Stimulated activated CD8-positive, alpha-beta memory T cell treated with anti-CD3 and anti-CD28 coated beads, Interleukin-2, amount 100 ng/mL, for 1 hour (primary cell): ENCODE results near the gene PI4KA.
"Not testable (repeated sequence)": the region's sequence is repeated elsewhere in the genome, so short reads cannot be mapped to it uniquely, and the experiment has no call there.

Experiments used
- DNase-seq, 2 donors: peaks; one replicate each; pipeline ENCODE4 v3.0.0-alpha.2; 2020; ENCODE audit warnings: low read depth in 2 of 2

The PI4KA gene

DNA sequence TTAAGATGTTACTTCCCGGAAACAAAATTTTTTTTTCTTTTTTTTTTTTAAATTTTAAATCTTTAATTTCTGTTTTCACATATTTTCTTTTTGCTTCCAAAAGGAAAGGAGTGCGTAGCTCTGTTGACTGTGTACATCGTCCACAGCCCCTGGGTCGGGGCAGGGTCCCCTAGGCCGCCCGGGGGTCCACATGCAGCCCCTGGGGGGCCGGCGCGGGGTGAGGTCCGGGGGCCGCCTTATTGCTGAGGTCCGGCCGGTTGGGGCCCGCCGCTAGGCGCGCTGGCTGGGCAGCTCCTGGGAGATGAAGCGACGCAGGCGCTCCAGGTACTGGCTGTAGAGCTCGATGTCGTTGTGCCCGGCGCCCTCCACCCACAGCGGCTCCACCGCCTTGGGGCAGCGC is 191.1 kb downstream of the PI4KA start:
- DNase-seq, result not testable (repeated sequence)

DNA sequence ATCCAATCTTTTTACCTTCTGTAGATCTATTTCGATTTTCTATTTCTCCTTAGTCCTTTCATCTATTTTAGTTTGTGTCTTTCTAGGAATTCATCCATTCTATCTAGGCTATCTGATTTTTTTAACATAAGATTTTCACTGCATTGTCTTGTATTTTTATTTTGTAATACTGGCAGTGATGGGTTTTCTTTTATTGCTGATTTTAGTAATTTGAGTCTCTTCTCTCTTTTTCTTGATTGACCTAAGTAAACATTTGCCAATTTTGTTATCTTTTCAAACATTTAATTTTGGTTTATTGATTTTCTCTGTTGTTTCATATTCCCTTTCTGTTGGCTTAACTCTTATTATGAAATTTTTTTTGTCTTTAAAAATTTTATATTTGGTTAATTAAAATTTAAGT is 192.1 kb downstream of the PI4KA start:
- DNase-seq, result no peak

DNA sequence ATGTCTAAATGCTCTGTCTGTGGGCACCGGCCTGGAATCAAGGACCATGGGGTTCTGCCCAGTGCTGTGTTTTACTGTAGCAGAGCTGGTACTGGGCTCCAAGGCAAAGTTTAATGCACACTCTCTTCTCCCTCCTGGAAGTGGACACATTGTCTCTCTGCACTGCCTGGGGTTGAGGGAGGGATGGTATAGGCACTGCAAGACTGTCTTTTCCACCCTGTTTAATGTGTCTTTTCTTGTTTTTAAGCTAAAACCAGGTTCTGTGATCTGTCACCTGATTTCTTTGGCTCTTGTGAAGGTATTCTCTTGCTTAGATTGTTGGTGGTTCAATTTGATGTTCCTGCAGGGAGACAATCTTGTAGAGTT is 194.0 kb downstream of the PI4KA start:
- DNase-seq, result no peak

DNA sequence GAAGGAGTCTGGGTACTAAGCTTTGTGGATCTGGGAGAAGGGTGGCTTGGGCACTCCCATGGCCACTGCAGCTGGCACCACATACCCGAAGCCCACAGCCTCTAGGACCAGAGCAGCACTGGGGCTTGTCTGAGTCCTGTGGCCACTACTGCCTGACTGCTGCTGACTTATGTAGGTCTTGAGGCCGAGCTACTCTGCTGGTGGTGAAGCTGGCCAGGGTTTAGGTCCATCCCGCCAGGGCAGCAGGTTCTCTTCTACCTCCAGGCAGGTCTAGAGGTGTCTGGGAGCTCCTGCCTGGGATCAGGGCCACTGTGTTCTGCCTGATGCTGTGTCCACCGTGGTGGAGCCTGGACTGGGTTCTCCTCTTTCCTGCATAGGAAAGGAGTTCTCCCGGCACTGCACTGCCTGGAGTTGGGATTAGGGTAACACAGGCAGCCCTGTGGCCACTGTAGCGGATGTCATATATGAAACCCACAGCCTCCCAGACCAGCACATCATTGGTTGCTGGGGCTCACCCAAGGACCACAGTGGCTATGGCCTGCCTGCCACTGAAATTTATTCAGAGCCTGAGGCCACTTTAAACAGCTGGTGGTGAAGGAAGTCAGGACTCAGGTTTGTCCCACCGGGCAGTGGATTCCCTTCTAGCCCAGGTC is 194.5 kb downstream of the PI4KA start:
- DNase-seq, result no peak

DNA sequence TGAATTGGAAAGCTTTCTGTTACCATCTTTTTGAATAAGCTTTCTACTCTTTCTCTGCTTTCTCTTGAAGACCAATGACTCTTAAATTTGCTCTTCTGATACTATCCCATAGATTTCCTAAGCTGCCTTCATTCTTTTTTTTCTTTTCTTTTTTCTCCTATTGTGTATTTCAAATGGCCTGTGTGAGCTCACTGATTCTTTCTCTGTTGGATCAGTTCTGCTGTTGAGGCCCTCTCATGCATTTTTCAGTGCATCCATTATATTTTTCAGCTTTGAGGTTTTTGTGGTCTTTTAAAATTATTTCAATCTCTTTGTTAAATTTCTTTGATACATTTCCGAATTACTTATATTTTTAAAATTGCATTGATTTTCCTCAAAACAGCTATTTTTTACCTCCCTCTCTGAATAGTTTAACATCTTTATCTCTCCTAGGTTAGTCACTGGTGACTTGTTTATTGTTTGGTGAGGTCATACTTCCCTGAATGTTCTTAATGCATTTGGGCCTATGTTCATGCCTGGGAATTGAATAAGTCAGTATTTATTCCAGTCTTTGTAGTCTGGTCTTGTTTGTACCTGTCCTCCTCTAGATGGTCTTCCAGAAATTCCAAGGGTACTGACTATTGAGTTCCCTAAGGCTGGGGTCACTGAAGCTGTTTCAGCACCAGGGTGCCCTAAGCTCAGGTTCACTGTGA is 195.3 kb downstream of the PI4KA start:
- DNase-seq, result no peak

DNA sequence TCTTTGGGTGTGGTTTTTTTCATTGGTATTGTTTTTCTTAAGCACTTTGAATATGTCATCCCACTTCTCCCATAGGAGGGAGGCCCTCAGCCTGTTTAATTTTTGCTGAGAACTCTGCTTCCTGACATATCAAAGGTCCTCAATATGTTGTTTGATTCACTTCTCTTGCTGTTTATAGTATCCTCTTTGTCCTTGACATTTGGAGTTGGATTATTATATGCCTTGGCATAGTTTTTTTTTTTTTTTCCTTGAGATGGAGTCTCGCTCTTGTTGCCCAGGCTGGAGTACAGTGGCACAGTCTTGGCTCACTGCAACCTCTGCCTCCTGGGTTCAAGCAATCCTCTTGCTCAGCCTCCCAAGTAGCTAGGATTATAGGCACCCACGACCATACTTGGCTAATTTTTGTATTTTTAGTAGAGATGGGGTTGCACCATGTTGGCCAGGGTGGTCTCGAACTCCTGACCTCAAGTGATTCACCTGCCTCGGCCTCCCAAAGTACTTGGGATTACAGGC is 196.0 kb downstream of the PI4KA start:
- not testable (repeated sequence) for DNase-seq

DNA sequence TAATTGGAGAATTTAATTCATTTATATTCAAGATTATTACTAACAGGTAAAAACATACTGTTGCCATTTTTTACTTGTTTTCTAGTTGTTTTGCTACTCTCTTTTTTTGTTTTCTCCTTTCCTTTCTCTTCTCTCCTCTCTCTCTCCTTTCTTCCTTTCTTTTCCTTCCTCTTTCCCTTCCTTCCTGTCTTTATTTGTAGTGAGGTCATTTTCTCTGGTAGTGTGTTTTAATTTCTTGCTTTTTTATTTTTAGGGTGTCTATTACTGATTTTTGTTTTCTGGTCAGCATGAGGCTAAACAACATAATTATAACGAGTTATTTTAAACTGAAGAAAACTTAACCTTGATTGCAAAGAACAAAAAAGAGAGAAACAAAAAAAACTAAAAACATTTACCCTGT is 197.1 kb downstream of the PI4KA start:
- DNase-seq, result no peak

DNA sequence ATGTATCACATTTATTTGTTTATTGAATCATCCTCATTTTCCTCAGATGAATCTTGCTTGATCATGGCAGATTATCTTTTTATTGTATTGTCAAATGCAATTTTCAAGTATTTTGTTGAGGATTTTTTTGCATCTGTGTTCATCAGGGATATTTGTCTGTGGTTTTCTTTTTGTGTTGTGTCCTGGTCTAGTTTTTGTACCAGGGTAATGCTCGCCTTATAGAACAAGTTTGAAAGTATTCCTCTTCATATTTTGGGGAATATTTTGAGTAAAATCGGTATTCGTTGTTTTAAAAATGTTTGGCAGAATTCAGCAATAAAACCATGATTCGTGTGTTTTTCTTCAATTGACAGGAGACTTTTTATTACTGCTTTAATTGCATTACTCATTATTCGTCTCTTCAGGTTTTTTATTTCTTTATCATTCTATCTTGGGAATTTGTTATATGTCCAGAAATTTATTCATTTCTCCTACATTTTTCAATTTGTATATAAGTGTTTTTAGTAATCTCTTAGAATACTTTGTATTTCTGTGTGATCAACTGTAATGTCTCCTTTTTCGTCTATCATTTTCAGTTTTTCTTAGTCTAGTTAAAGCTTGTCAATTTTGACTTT is 198.1 kb downstream of the PI4KA start:
- DNase-seq, result no peak

DNA sequence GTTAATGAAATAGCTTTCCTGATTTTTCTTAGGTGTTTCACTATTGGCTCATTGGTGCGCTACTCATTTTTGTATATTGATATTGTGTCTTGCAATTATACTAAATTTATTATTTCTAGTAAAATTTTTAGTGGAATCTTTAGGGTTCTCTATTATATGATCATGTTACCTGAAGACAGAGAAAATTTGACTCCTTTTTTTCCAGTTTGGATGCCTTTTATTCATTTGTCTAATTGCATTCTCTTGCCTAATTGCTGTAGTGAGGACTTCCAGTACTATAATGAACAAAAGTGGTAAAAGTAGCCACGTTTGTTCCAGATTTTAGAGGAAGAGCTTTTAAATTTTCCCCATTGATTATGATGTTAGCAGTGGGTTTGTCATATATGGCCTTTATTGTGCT is 198.7 kb downstream of the PI4KA start:
- no peak for DNase-seq

DNA sequence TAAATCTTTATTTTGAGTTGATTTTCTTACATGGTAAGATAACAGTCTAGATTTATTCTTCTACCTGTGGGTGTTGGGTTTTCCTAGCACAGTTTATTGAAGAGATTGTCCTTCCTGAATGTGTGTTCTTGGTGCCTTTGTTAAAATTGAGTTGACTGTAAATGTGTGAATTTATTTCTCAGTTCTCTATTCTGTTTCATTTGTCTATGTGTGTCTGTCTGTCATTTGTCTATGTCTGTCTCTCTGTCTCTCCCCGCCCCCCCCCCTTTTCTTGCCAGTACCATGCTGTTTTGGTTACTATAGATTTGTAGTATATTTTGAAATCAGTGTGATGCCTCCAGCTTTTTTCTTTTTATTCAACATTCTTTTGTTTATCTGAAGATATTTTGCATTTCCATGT is 199.4 kb downstream of the PI4KA start:
- no peak for DNase-seq

DNA sequence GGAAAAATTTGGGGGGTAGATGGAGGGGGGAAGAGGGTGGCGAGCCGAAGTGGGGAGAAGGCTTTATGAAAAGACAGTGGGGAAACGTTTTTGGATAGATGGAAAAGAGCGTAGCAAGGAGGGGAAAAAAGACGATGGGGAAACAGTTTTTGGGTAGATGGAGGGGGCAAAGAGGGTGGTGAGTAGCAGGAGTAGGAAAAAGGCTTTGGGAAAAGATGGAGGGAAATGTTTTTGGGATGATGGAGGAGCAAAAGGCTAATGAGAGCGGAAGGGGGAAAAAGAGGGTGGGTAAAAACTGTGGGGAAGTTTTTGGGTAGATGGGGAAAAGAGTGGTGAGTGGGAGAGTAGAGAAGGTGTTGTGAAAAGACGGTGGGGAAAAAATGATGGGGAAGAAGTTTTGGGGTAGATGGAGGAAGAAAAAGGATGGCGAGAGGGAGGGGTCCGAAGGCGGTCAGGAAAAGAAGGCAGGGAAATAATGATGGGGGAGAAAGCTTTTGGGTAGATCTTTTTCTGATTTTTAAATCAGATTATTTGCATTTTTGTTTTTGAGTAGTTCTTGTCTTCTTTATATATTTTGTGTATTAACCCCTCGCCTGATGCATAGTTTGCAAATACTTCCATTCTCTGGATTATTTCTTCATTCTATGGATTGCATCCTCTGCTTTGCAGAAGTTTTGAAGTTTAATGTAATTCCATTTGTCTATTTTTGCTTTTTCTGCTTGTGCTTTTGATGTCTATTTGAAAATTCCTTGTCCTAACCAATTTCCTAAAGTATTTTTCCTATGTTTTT is 200.0 kb downstream of the PI4KA start:
- no peak for DNase-seq

DNA sequence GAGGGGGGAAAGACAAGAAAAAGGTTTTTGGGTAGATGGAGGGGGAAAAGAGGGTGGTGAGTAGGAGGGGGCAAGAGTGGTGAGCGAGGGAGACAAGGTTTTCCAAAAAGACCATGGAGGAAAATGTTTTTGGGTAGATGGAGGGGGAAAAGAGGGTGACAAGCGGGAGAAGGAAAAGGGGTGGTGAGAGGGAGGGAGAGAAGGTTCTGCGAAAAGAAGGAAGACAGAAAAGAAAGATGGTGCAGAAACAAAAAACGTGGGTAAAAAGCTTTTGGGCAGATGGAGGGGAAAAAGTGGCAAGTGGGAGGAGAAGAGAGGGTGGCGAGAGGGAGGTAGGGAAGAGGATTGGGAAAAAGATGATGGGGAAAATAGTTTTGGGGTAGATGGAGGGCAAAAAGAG is 200.6 kb downstream of the PI4KA start:
- DNase-seq, result no peak
